Naive B cell (primary cell): ENCODE data around the gene SNRNP27. TPM values are rescaled to one million over a fixed set of nuclear protein-coding genes. Genes with fewer than 3 reads are reported as not detected.
"Not testable (repeated sequence)": the region's sequence is repeated elsewhere in the genome, so short reads cannot be mapped to it uniquely, and the experiment has no call there.

Source experiments
- ATAC-seq, 2 donors: fragments of 150-1000 bp; cut with Tn5 transposase; 2 replicates each; pipeline ENCODE4 v1.10.0; 2021; ENCODE audit warnings: low read depth in 2 of 2, mild to moderate bottlenecking in 2 of 2, moderate library complexity in 2 of 2
- DNase-seq: peaks from one replicate; pipeline ENCODE4 v3.0.0; 2022
- H3K27ac Mint-ChIP-seq, 6 donors: one replicate each; pipeline ENCODE4 v1.8.0; 2020 to 2022; ENCODE audit warnings: mild to moderate bottlenecking in 6 of 6, mixed read lengths in 6 of 6, moderate library complexity in 5 of 6, inconsistent platforms in 2 of 6
- H3K27me3 Mint-ChIP-seq, 3 donors: one replicate each; pipeline ENCODE4 v1.8.0; 2021 to 2022; ENCODE audit warnings: mixed read lengths in 3 of 3, mild to moderate bottlenecking in 1 of 3
- H3K36me3 Mint-ChIP-seq, 2 donors: one replicate each; pipeline ENCODE4 v1.8.0; 2020 to 2022; ENCODE audit warnings: mixed read lengths in 2 of 2, inconsistent platforms in 1 of 2, mild to moderate bottlenecking in 1 of 2
- H3K4me1 Mint-ChIP-seq, 3 donors: one replicate each; pipeline ENCODE4 v1.8.0; 2020 to 2022; ENCODE audit warnings: mixed read lengths in 3 of 3, inconsistent platforms in 1 of 3, mild to moderate bottlenecking in 1 of 3, moderate library complexity in 1 of 3
- H3K4me3 Mint-ChIP-seq, 8 donors: one replicate each; pipeline ENCODE4 v1.8.0; 2020 to 2022; ENCODE audit warnings: mild to moderate bottlenecking in 8 of 8, mixed read lengths in 8 of 8, moderate library complexity in 8 of 8, inconsistent platforms in 2 of 8
- H3K9me3 Mint-ChIP-seq, 7 donors: one replicate each; pipeline ENCODE4 v1.8.0; 2020 to 2022; ENCODE audit warnings: mixed read lengths in 7 of 7, mild to moderate bottlenecking in 5 of 7, inconsistent platforms in 2 of 7, moderate library complexity in 1 of 7
- polyA plus RNA-seq, 6 donors: library from polyadenylated mRNA; unstranded; fragments of 300-500 nt; fragmentation: Illumina TruSeq; gene quantifications; one replicate each; pipeline ENCODE4 v1.2.3, GENCODE V29; 2021; ENCODE audit warnings: low read depth in 6 of 6

The SNRNP27 gene
- polyA plus RNA-seq, 6 donors from 2014 or later, result 75.4 to 103 (median 90.1) TPM

GRCh38 chr2:69894737-69895136, 981 bp downstream of the SNRNP27 start:
- not testable (repeated sequence) for H3K27me3 Mint-ChIP-seq, ATAC-seq, DNase-seq, H3K9me3 Mint-ChIP-seq
- H3K4me1 Mint-ChIP-seq, result peaks cover 13 to 36% (median 34%) of the 10 kb centered on the region in 3 donors
- H3K4me3 Mint-ChIP-seq, result peak overlapping the region; percentile 99 to 100 (median 100)
- peak overlapping the region in 2 of 6 donors; percentile 80 to 99 for H3K27ac Mint-ChIP-seq
- peaks cover 9 to 21% of the 10 kb centered on the region in 2 donors for H3K36me3 Mint-ChIP-seq

GRCh38 chr2:69902213-69902922, 8.6 kb downstream of the SNRNP27 start:
- peak overlapping the region; percentile 77 to 98 (median 92) for H3K27ac Mint-ChIP-seq
- H3K27me3 Mint-ChIP-seq, result no peaks in the 10 kb centered on the region
- peaks cover 0 to 5% (median 0%) of the 10 kb centered on the region in 7 donors for H3K9me3 Mint-ChIP-seq
- peak overlapping the region; percentile 83 to 95 (median 90) for H3K4me3 Mint-ChIP-seq
- DNase-seq (peak; percentile 75), ATAC-seq (peak; percentile 86 to 89)
- H3K36me3 Mint-ChIP-seq, result peaks cover 10 to 20% of the 10 kb centered on the region in 2 donors
- H3K4me1 Mint-ChIP-seq, result peaks cover 33 to 38% (median 38%) of the 10 kb centered on the region in 3 donors

GRCh38 chr2:69907216-69907615, 13.5 kb downstream of the SNRNP27 start:
- H3K4me3 Mint-ChIP-seq, result no peak overlapping the region
- peaks cover 0 to 4% (median 0%) of the 10 kb centered on the region in 7 donors for H3K9me3 Mint-ChIP-seq
- peak overlapping the region in 1 of 6 donors; percentile 74 for H3K27ac Mint-ChIP-seq
- H3K4me1 Mint-ChIP-seq, result peaks cover 10 to 14% (median 11%) of the 10 kb centered on the region in 3 donors
- ATAC-seq (no peak), DNase-seq (no peak)
- H3K27me3 Mint-ChIP-seq, result no peaks in the 10 kb centered on the region
- H3K36me3 Mint-ChIP-seq, result peaks cover 5 to 9% of the 10 kb centered on the region in 2 donors

- Mint-ChIP-seq H3K36me3 (peaks cover 0 to 5% of the 10 kb centered on the region in 2 donors), H3K4me3 (peak overlapping the region in 4 of 8 donors; percentile 56 to 87 (median 71)), H3K27me3 (no peaks in the 10 kb centered on the region), H3K4me1 (peaks cover 4 to 25% (median 5%) of the 10 kb centered on the region in 3 donors), H3K9me3 (no peaks in the 10 kb centered on the region), H3K27ac (peak overlapping the region; percentile 82 to 92 (median 88))
- DNase-seq (peak; percentile 55), ATAC-seq (no peak)
These were observed 18.3 kb downstream of the SNRNP27 start for GRCh38 chr2:69911985-69912563.

GRCh38 chr2:69914164-69914949, 20.6 kb downstream of the SNRNP27 start:
- DNase-seq, result peak; percentile 100
- ATAC-seq, result peak; percentile 85 to 86
- Mint-ChIP-seq H3K4me3 (peak overlapping the region; percentile 78 to 95 (median 86)), H3K4me1 (peaks cover 6 to 39% (median 19%) of the 10 kb centered on the region in 3 donors), H3K36me3 (no peaks in the 10 kb centered on the region), H3K9me3 (no peaks in the 10 kb centered on the region), H3K27ac (peak overlapping the region; percentile 86 to 97 (median 92)), H3K27me3 (no peaks in the 10 kb centered on the region)

GRCh38 chr2:69914950-69915945, 21.5 kb downstream of the SNRNP27 start, which contains the start of gene MXD1:
Gene MXD1, plus strand, starts transcription at chr2:69915109. Its CDS starts 222 bp downstream, at chr2:69915331.
- Mint-ChIP-seq H3K27ac (peak within 1 kb of the TSS; percentile 86 to 97 (median 92)), H3K36me3 (no peaks in the 10 kb centered on the region), H3K4me1 (peaks cover 6 to 39% (median 19%) of the 10 kb centered on the region in 3 donors), H3K4me3 (peak within 1 kb of the TSS; percentile 78 to 95 (median 86)), H3K9me3 (no peaks in the 10 kb centered on the region), H3K27me3 (no peaks in the 10 kb centered on the region)
- DNase-seq (no peak), ATAC-seq (no peak)

GRCh38 chr2:69916106-69916505, 22.4 kb downstream of the SNRNP27 start:
- Mint-ChIP-seq H3K27me3 (no peaks in the 10 kb centered on the region), H3K4me3 (peak overlapping the region; percentile 76 to 92 (median 82)), H3K27ac (peak overlapping the region in 4 of 6 donors; percentile 9 to 70 (median 44)), H3K36me3 (no peaks in the 10 kb centered on the region), H3K9me3 (no peaks in the 10 kb centered on the region), H3K4me1 (peaks cover 6 to 39% (median 19%) of the 10 kb centered on the region in 3 donors)
- no peak for DNase-seq
- ATAC-seq, result no peak

- DNase-seq, result no peak
- Mint-ChIP-seq H3K4me3 (peak overlapping the region in 2 of 8 donors; percentile 63 to 81), H3K9me3 (no peaks in the 10 kb centered on the region), H3K27me3 (no peaks in the 10 kb centered on the region), H3K4me1 (peaks cover 6 to 37% (median 19%) of the 10 kb centered on the region in 3 donors), H3K27ac (peak overlapping the region in 5 of 6 donors; percentile 30 to 72 (median 60)), H3K36me3 (peaks cover 0 to 6% of the 10 kb centered on the region in 2 donors)
- ATAC-seq, result no peak
These were observed 24.1 kb downstream of the SNRNP27 start for GRCh38 chr2:69917852-69918251.

GRCh38 chr2:69918401-69918800, 24.6 kb downstream of the SNRNP27 start:
- no peak for ATAC-seq
- H3K9me3 Mint-ChIP-seq, result no peaks in the 10 kb centered on the region
- DNase-seq, result no peak
- peaks cover 6 to 35% (median 19%) of the 10 kb centered on the region in 3 donors for H3K4me1 Mint-ChIP-seq
- peak overlapping the region in 1 of 8 donors; percentile 81 for H3K4me3 Mint-ChIP-seq
- H3K27ac Mint-ChIP-seq, result peak overlapping the region in 3 of 6 donors; percentile 39 to 72 (median 60)
- no peaks in the 10 kb centered on the region for H3K27me3 Mint-ChIP-seq
- H3K36me3 Mint-ChIP-seq, result peaks cover 0 to 6% of the 10 kb centered on the region in 2 donors

GRCh38 chr2:69923116-69923515, 29.4 kb downstream of the SNRNP27 start:
- Mint-ChIP-seq H3K36me3 (peaks cover 0 to 10% of the 10 kb centered on the region in 2 donors), H3K27ac (peak overlapping the region in 1 of 6 donors; percentile 30), H3K9me3 (no peaks in the 10 kb centered on the region), H3K27me3 (no peaks in the 10 kb centered on the region), H3K4me1 (peaks cover 0 to 10% (median 6%) of the 10 kb centered on the region in 3 donors), H3K4me3 (no peak overlapping the region)
- ATAC-seq (no peak), DNase-seq (no peak)

- Mint-ChIP-seq H3K27ac (peak overlapping the region in 2 of 6 donors; percentile 57 to 75), H3K36me3 (peaks cover 0 to 4% of the 10 kb centered on the region in 2 donors), H3K4me3 (peak overlapping the region in 1 of 8 donors; percentile 1), H3K9me3 (no peaks in the 10 kb centered on the region), H3K27me3 (no peaks in the 10 kb centered on the region), H3K4me1 (peaks cover 3 to 6% (median 5%) of the 10 kb centered on the region in 3 donors)
- no peak for ATAC-seq
- DNase-seq, result no peak
These were observed 33.2 kb downstream of the SNRNP27 start for GRCh38 chr2:69926849-69927515.
